GM12878 (cell line): ENCODE results near the gene EP300. TPM values are rescaled to one million over a fixed set of nuclear protein-coding genes. Genes with fewer than 3 reads are reported as not detected.
"Not testable (repeated sequence)": the region's sequence is repeated elsewhere in the genome, so short reads cannot be mapped to it uniquely, and the experiment has no call there.

Experiments
- ATAC-seq: fragments of 200-7000 bp; cut with Tn5 transposase; 3 replicates; pipeline ENCODE4 v1.9.1; 2020; ENCODE audit warnings: mild to moderate bottlenecking, moderate library complexity
- BruUV-seq: library from RNA; stranded (reverse); fragments of 400-500 nt; replicated peaks from 2 replicates; lab custom pipeline; 2021; lab: Mats Ljungman, UMichigan
- CTCF ChIA-PET: fragments of 300-600 bp; sonication (Branson Sonifier 250); formaldehyde crosslinking; extraction: SDS; loops from one replicate; lab custom pipeline; 2021; ENCODE audit warnings: inconsistent platforms; lab: Yijun Ruan, JAX
- POLR2A ChIA-PET: fragments of 350-600 bp; formaldehyde crosslinking; extraction: SDS; loops from one replicate; lab custom pipeline; 2021; ENCODE audit warnings: inconsistent platforms; lab: Charles Lee
- RAD21 ChIA-PET: fragments of 300-600 bp; sonication (Branson Sonifier 250); formaldehyde crosslinking; loops from one replicate; lab custom pipeline; 2023; ENCODE audit warnings: antibody characterized with exemption; ENCODE audit not compliant: unreplicated experiment; lab: Charles Lee
- SMC1A ChIA-PET: fragments of 300-600 bp; sonication (Branson Sonifier 250); formaldehyde crosslinking; loops from one replicate; lab custom pipeline; 2023; ENCODE audit not compliant: unreplicated experiment, uncharacterized antibody; lab: Charles Lee
- DNase-seq: peaks from one replicate; pipeline ENCODE4 v3.0.0-alpha.2; 2011; ENCODE audit warnings: low read depth, low spot score
- FAIRE-seq: peaks from 3 replicates; lab custom pipeline; 2011; peaks lifted over from hg19 to GRCh38; lab: Jason Lieb, UNC
- H2AFZ ChIP-seq: 2 replicates; pipeline ENCODE4 v1.6.0; 2011; ENCODE audit warnings: low read depth, low read length, control low read depth; ENCODE audit not compliant: control insufficient read depth
- H3K27ac ChIP-seq: 2 replicates; pipeline ENCODE4 v1.5.1; 2011; ENCODE audit warnings: control low read depth; ENCODE audit not compliant: control insufficient read depth, insufficient read depth
- H3K27me3 ChIP-seq, 2 experiments: replicated peaks in 1 of 2; 2 replicates each; pipeline versions ENCODE4 v1.6.0 to v1.6.1; 2011; ENCODE audit warnings: low read length in 1 of 2; ENCODE audit not compliant: control insufficient read depth in 2 of 2, insufficient read depth in 2 of 2
- H3K36me3 ChIP-seq, 2 experiments: 2 replicates each; pipeline ENCODE4 v1.5.1; 2011; ENCODE audit warnings: low read length in 1 of 2; ENCODE audit not compliant: control insufficient read depth in 2 of 2, insufficient read depth in 2 of 2
- H3K4me1 ChIP-seq: 2 replicates; pipeline ENCODE4 v1.6.1; 2011; ENCODE audit warnings: mild to moderate bottlenecking, low read length, moderate library complexity, mixed read lengths; ENCODE audit not compliant: control insufficient read depth, insufficient read depth
- H3K4me2 ChIP-seq: 2 replicates; pipeline ENCODE4 v1.6.0; 2011; ENCODE audit warnings: control low read depth; ENCODE audit not compliant: control insufficient read depth, insufficient read depth
- H3K4me3 ChIP-seq: fragments of 200-600 bp; sonication (generic); 2 replicates; pipeline ENCODE4 v1.5.1; 2016
- H3K79me2 ChIP-seq: 2 replicates; pipeline ENCODE4 v1.6.0; 2011; ENCODE audit warnings: low read length; ENCODE audit not compliant: control insufficient read depth, insufficient read depth
- H3K9ac ChIP-seq: 2 replicates; pipeline ENCODE4 v1.8.0; 2011; ENCODE audit warnings: low read length, control low read depth, mixed read lengths; ENCODE audit not compliant: control insufficient read depth, insufficient read depth
- H3K9me3 ChIP-seq: replicated peaks from 3 replicates; pipeline ENCODE4 v1.5.1; 2011; ENCODE audit warnings: mild to moderate bottlenecking, low read length; ENCODE audit not compliant: control insufficient read depth, insufficient read depth
- H4K20me1 ChIP-seq: 2 replicates; pipeline ENCODE4 v1.6.0; 2011; ENCODE audit not compliant: control insufficient read depth, insufficient read depth
- BACH1 ChIP-seq: fragments of 450-650 bp; IDR thresholded peaks from 2 replicates; pipeline ENCODE4 v1.6.1; 2017; ENCODE audit warnings: mild to moderate bottlenecking, borderline replicate concordance
- CHD4 ChIP-seq: fragments of 200-600 bp; sonication (generic); IDR thresholded peaks from 2 replicates; pipeline ENCODE4 v1.6.1; 2016; ENCODE audit warnings: mild to moderate bottlenecking
- EP300 ChIP-seq, 2 experiments: fragments of 150-350 bp in 1 of 2; IDR thresholded peaks; 2 replicates each; pipeline ENCODE4 v1.6.1; 2011 to 2012; ENCODE audit warnings: low read depth in 2 of 2, low read length in 2 of 2, borderline replicate concordance in 1 of 2, improper control_type of control experiment in 1 of 2, inconsistent platforms in 1 of 2; ENCODE audit not compliant: control insufficient read depth in 1 of 2
- SMARCA5 ChIP-seq: fragments of 450-650 bp; IDR thresholded peaks from 2 replicates; pipeline ENCODE4 v1.6.1; 2017; ENCODE audit warnings: mild to moderate bottlenecking
- TAF1 ChIP-seq: IDR thresholded peaks from 2 replicates; pipeline ENCODE4 v1.6.1; 2011; ENCODE audit warnings: mild to moderate bottlenecking, low read depth, low read length, borderline replicate concordance
- USF2 ChIP-seq: IDR thresholded peaks from 2 replicates; pipeline ENCODE4 v1.6.1; 2011; ENCODE audit warnings: low read depth, low read length, improper control_type of control experiment, borderline replicate concordance
- ZBTB11 ChIP-seq: fragments of 450-650 bp; formaldehyde crosslinking; IDR thresholded peaks from 2 replicates; pipeline ENCODE4 v1.5.0; 2022; ENCODE audit warnings: mild to moderate bottlenecking, missing genetic modification characterization
- ZBTB4 ChIP-seq: fragments of 450-650 bp; formaldehyde crosslinking; IDR thresholded peaks from 2 replicates; pipeline ENCODE4 v1.4.0; 2022; ENCODE audit warnings: mild to moderate bottlenecking, moderate library complexity
- WGBS: methylation state at CpG from one replicate; pipeline ENCODE4 v1.1.6; 2016; ENCODE audit warnings: low lambda C conversion rate; ENCODE audit not compliant: insufficient replicate concordance, insufficient coverage; ENCODE audit errors: missing lambda C conversion rate; 5-methylcytosine and 5-hydroxymethylcytosine counted together
- in situ Hi-C: fragments of 300-500 bp; cut with MboI; formaldehyde crosslinking; loops from 9 replicates; pipeline ENCODE4 v1.14.3; 2018; ENCODE audit warnings: mixed read lengths
- intact Hi-C: fragments of 100-400 bp; cut with micrococcal nuclease; formaldehyde crosslinking; loops from one replicate; pipeline ENCODE4 v1.14.2; 2022; ENCODE audit not compliant: unreplicated experiment
- polyA plus RNA-seq, 11 experiments: library from polyadenylated mRNA; depleted of rRNA in 4 of 11; unstranded in 6 of 11; stranded (reverse) in 5 of 11; fragments of >200 nt; fragmentation: Nextera tagmentation in 4 of 11; fragmentation: Illumina TruSeq in 1 of 11; extraction: Ambion mirVana in 4 of 11; extraction: Trizol in 1 of 11; gene quantifications; 1 replicate in 1 of 11; 2 replicates in 10 of 11; pipeline versions ENCODE4 v1.2.1 to v1.2.3, GENCODE V29; 2011 to 2016; ENCODE audit warnings: inconsistent platforms in 2 of 11, missing spikeins in 2 of 11, low read depth in 1 of 11
- total RNA-seq, 4 experiments: library from RNA; depleted of rRNA in 3 of 4; stranded (reverse); fragments of >200 nt in 3 of 4; fragmentation: Illumina TruSeq in 1 of 4; extraction: Trizol in 1 of 4; gene quantifications; 2 replicates each; pipeline versions ENCODE4 v1.2.1 to v1.2.3, GENCODE V29; 2013 to 2021

The EP300 gene
- total and polyA plus RNA-seq, 10 of the 15 experiments (the other 5 are each of a cell fraction or from before 2014, with no cell fraction given) = 5.5 to 48.5 (median 23.6) TPM

GRCh38 chr22:41180362-41180761 is 88.0 kb downstream of the EP300 start:
- peak; percentile 92 for FAIRE-seq
- H3K4me2 ChIP-seq, H2AFZ ChIP-seq, H3K27me3 ChIP-seq, H3K79me2 ChIP-seq, H3K9me3 ChIP-seq, H3K4me3 ChIP-seq, H4K20me1 ChIP-seq, POLR2A ChIA-PET, H3K4me1 ChIP-seq, CTCF ChIA-PET, H3K9ac ChIP-seq, DNase-seq, ATAC-seq, in situ Hi-C loops, BruUV-seq, intact Hi-C loops, H3K27ac ChIP-seq: not testable (repeated sequence)
- ChIA-PET SMC1A (interaction anchor here (1.9 to 2.2 kb wide), 2 partner anchors 57 to 258 kb away, joined by 5 to 7 read pairs; no protein-coding TSS in a partner anchor), RAD21 (interaction anchor here (1.0 kb wide), 1 partner anchor 258 kb away, joined by 4 read pairs; no protein-coding TSS in a partner anchor)
- 99% methylated on average over 6 of the region's 6 CpGs for WGBS
- peaks cover 27 to 28% of the 10 kb centered on the region in 2 experiments; a peak in 3 of 4 replicates for H3K36me3 ChIP-seq

GRCh38 chr22:41180926-41181325 is 88.5 kb downstream of the EP300 start:
- SMC1A ChIA-PET = interaction anchor here (1.9 to 2.2 kb wide), 2 partner anchors 57 to 258 kb away, joined by 5 to 7 read pairs; no protein-coding TSS in a partner anchor
- H3K4me3 ChIP-seq = no peak overlapping the region
- no peaks in the 10 kb centered on the region for H4K20me1 ChIP-seq
- H3K9ac ChIP-seq = no peak overlapping the region
- H3K4me1 ChIP-seq = no peaks in the 10 kb centered on the region
- ATAC-seq (no peak), FAIRE-seq (no peak), DNase-seq (no peak)
- no peaks in the 10 kb centered on the region for H3K79me2 ChIP-seq
- no TSS peak for BruUV-seq
- H3K27me3 ChIP-seq = no peaks in the 10 kb centered on the region
- H3K27ac ChIP-seq = no peak overlapping the region
- H2AFZ ChIP-seq = no peak overlapping the region
- H3K4me2 ChIP-seq = no peak overlapping the region
- CTCF ChIA-PET = interaction anchor here (0.6 to 1.8 kb wide), 2 partner anchors 55 to 258 kb away, joined by 5 to 6 read pairs; no protein-coding TSS in a partner anchor
- H3K36me3 ChIP-seq = peaks cover 23 to 26% of the 10 kb centered on the region in 2 experiments; a peak in 3 of 4 replicates
- in situ Hi-C loops = no loop called here
- 79% methylated on average over 3 of the region's 3 CpGs for WGBS
- POLR2A ChIA-PET = no interaction called here
- RAD21 ChIA-PET = interaction anchor here (1.0 kb wide), 1 partner anchor 258 kb away, joined by 4 read pairs; no protein-coding TSS in a partner anchor
- H3K9me3 ChIP-seq = no peaks in the 10 kb centered on the region
- intact Hi-C loops = no loop called here
- TF ChIP-seq TAF1 (no peak), BACH1 (no peak), USF2 (no peak), ZBTB4 (no peak), SMARCA5 (no peak), ZBTB11 (CRISPR knock-in tag) (no peak), EP300 (IDR thresholded peaks at IDR 0.05; ENCODE audit: borderline replicate concordance in 1 of 2, control insufficient read depth in 1 of 2, low read depth in 2 of 2, low read length in 2 of 2) (no peak), CHD4 (no peak)
